Stimulated activated CD4-positive, alpha-beta T cell treated with anti-CD3 and anti-CD28 coated beads, Interleukin-2, amount 100 ng/mL, for 48 hours (primary cell): ENCODE data around the gene CCDC158.
"Not testable (repeated sequence)": the region's sequence is repeated elsewhere in the genome, so short reads cannot be mapped to it uniquely, and the experiment has no call there.

Source experiments
- DNase-seq, 2 donors: peaks; one replicate each; pipeline ENCODE4 v3.0.0-alpha.2; 2020

Gene CCDC158

GRCh38 chr4:76426272-76426671 is 5.3 kb upstream of the CCDC158 start:
- no peak for DNase-seq

- DNase-seq, result not testable (repeated sequence)
Measured at GRCh38 chr4:76423159-76423558, 2.2 kb upstream of the CCDC158 start.

GRCh38 chr4:76420188-76420761 is 666 bp downstream of the CCDC158 start:
- no peak for DNase-seq

- no peak for DNase-seq
Measured at GRCh38 chr4:76410636-76411035, 10.3 kb downstream of the CCDC158 start.

- DNase-seq, result no peak
Measured at GRCh38 chr4:76407440-76408119, 13.4 kb downstream of the CCDC158 start.

- no peak for DNase-seq
Measured at GRCh38 chr4:76406081-76406480, 14.9 kb downstream of the CCDC158 start.

- DNase-seq, result no peak
Measured at GRCh38 chr4:76401654-76402053, 19.3 kb downstream of the CCDC158 start.

GRCh38 chr4:76388160-76388908 is 32.6 kb downstream of the CCDC158 start:
- DNase-seq, result no peak

GRCh38 chr4:76386566-76387305 is 34.2 kb downstream of the CCDC158 start:
- no peak for DNase-seq

GRCh38 chr4:76385974-76386373 is 35.0 kb downstream of the CCDC158 start:
- DNase-seq, result no peak

GRCh38 chr4:76384052-76384451 is 36.9 kb downstream of the CCDC158 start:
- no peak for DNase-seq

GRCh38 chr4:76383001-76383400 is 37.9 kb downstream of the CCDC158 start:
- no peak for DNase-seq

- DNase-seq, result no peak
Measured at GRCh38 chr4:76381986-76382385, 39.0 kb downstream of the CCDC158 start.

GRCh38 chr4:76380561-76380960 is 40.4 kb downstream of the CCDC158 start:
- DNase-seq, result no peak

- peak; percentile 36 to 38 for DNase-seq
Measured at GRCh38 chr4:76377911-76378310, 43.0 kb downstream of the CCDC158 start.

- no peak for DNase-seq
Measured at GRCh38 chr4:76377481-76377901, 43.5 kb downstream of the CCDC158 start.

GRCh38 chr4:76376534-76376933 is 44.4 kb downstream of the CCDC158 start:
- DNase-seq, result no peak

GRCh38 chr4:76375703-76376102 is 45.2 kb downstream of the CCDC158 start:
- no peak for DNase-seq

GRCh38 chr4:76374798-76375197 is 46.1 kb downstream of the CCDC158 start:
- DNase-seq, result no peak

- DNase-seq, result no peak
Measured at GRCh38 chr4:76373919-76374552, 46.9 kb downstream of the CCDC158 start.

- no peak for DNase-seq
Measured at GRCh38 chr4:76366737-76367136, 54.2 kb downstream of the CCDC158 start.

GRCh38 chr4:76365636-76366035 is 55.3 kb downstream of the CCDC158 start:
- no peak for DNase-seq

GRCh38 chr4:76364763-76365162 is 56.2 kb downstream of the CCDC158 start:
- no peak for DNase-seq
